Measurements from ENCODE around the gene WDR86. TPM values are rescaled to one million over a fixed set of nuclear protein-coding genes. Genes with fewer than 3 reads are reported as not detected.

WDR86 gene
- total and polyA plus RNA-seq, 2 experiments from 2014 or later: 9.1 to 59.1 TPM

GRCh38 chr7:151383638-151384351, 26.0 kb downstream of the WDR86 start (continued):
- TF ChIP-seq ZNF462 (CRISPR knock-in tag; IDR thresholded peaks at IDR 0.05) (no peak), ZNF114 (CRISPR knock-in tag; IDR thresholded peaks at IDR 0.05) (no peak), EZH2phosphoT487 (IDR thresholded peaks at IDR 0.05; ENCODE audit: unreplicated experiment) (no peak), CREB1 (CRISPR knock-in tag; IDR thresholded peaks at IDR 0.05; ENCODE audit: low read depth) (no peak)

GRCh38 chr7:151382079-151382885, 27.6 kb downstream of the WDR86 start:
- ATAC-seq (peak; percentile 14), DNase-seq (ENCODE audit: low spot score) (peak; percentile 56)
- Histone ChIP-seq H2AFZ (peak overlapping the region; percentile 18; the same call in 1 of the 2 replicates), H3K36me3 (ENCODE audit: insufficient read depth) (no peaks in the 10 kb centered on the region; the same call in 1 of the 2 replicates), H3K4me1 (ENCODE audit: insufficient read depth) (peaks cover 18% of the 10 kb centered on the region), H3K27ac (ENCODE audit: low read depth) (no peak overlapping the region), H3K79me2 (replicated peaks; ENCODE audit: insufficient read depth) (no peaks in the 10 kb centered on the region), H3K4me3 (peak overlapping the region; percentile 66), H4K20me1 (replicated peaks; ENCODE audit: insufficient read depth) (no peaks in the 10 kb centered on the region; the same call in 1 of the 2 replicates), H3F3A (replicated peaks; ENCODE audit: low read depth) (peaks cover 12% of the 10 kb centered on the region; the same call in 1 of the 2 replicates), H3K4me2 (peak overlapping the region; percentile 90), H3K9me2 (ENCODE audit: insufficient read depth) (no peaks in the 10 kb centered on the region), H3K27me3 (ENCODE audit: insufficient read depth) (peaks cover 26% of the 10 kb centered on the region)
- Mint-ChIP-seq H3K27me3 (ENCODE audit: insufficient read depth, low read depth, poor library complexity) (peaks cover 31% of the 10 kb centered on the region), H3K4me1 (peaks cover 18% of the 10 kb centered on the region), H3K27ac (no peak overlapping the region), H3K4me3 (peak overlapping the region; percentile 74), H3K36me3 (ENCODE audit: low read depth) (peaks cover 7% of the 10 kb centered on the region; the same call in 2 of the 3 replicates), H3K9me3 (no peaks in the 10 kb centered on the region)
- TF ChIP-seq EZH2phosphoT487 (IDR thresholded peaks at IDR 0.05; ENCODE audit: unreplicated experiment): no peak
- peak; percentile 45 for TF ChIP-seq EZH2 (IDR thresholded peaks at IDR 0.05; ENCODE audit: low read depth, unreplicated experiment)

Data from GM23338 (cell line).